NCI-H2196 treated with DMSO at 0.1 percent for 48 hours (cell line): Measurements from ENCODE around the gene C6orf163.
A peak's percentile ranks its signal among the peaks of the same experiment; 100 is the strongest.

Source experiments
- DNase-seq: peaks from one replicate; lab custom pipeline; 2025; ENCODE audit not compliant: unreplicated experiment; lab: John Stamatoyannopoulos, UW

The C6orf163 gene

GRCh38 chr6:87356181-87356580 is 11.6 kb downstream of the C6orf163 start:
- no peak for DNase-seq

- DNase-seq, result no peak
Measured at GRCh38 chr6:87357479-87358196, 13.0 kb downstream of the C6orf163 start.

DNA sequence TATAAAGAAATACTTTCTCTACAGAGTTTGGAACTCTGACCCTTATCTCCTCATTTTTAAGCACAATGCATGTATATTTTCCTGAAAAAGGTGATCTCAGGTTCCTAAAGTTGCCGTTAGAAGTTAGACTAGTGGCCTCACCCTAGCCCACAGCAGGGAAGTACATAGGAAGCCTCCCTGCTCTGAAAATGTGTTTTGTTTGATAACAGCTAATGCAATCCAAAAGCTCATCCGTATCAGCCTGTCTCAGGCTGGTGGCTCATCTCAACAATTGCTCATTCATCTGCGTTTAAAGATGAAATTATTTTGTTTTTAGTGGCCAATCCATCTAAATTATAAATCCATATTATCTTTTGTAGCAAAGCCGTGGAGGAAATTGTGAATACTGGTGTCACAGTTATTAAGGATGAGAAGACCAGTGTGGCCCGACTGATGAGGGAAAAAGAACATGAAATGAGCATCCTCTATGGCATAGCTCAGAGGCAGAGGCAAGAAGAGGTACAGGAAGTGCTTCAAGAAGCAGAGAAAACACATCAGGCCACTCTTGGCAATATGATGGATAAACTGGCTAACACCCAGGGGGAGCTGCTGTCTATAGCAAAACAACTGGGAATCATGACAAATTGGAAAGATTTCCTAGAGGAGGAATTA is 20.1 kb downstream of the C6orf163 start:
- no peak for DNase-seq

DNA sequence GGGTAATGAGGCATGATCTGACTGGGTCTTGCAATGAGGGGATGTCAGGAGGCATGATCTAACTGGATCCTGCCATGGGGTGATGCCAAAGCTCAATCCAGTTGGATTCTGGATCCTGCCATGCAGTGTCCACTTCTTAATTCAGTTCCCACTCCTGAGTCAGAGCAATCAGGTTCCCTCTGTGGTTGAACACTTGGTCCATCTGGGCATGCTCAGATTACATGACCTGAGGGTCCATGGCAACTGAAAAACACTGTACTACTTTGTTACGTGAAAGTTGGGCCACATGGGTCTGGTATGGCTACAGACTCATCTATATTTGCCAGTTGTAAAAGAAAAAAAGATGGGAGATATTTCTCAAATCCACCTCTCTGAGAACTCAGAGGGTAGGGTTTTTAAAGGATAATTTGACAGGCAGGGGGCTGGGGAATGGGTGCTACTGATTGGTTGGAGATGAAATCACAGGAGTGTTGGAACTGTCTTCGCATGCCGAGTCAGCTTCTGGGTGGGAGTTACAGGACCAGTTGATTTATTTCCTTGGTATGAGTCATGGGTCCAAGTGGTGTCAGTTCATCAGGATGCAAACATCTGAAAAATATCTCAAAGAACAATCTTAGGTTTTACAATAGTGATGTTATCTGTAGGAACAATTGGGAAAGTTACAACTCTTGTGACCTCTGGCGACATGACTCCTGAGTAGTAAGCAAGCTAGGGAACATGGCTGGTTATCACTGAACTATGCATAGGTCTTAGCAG is 21.6 kb downstream of the C6orf163 start:
- no peak for DNase-seq

- no peak for DNase-seq
Measured at GRCh38 chr6:87366899-87367298, 22.3 kb downstream of the C6orf163 start.

DNA sequence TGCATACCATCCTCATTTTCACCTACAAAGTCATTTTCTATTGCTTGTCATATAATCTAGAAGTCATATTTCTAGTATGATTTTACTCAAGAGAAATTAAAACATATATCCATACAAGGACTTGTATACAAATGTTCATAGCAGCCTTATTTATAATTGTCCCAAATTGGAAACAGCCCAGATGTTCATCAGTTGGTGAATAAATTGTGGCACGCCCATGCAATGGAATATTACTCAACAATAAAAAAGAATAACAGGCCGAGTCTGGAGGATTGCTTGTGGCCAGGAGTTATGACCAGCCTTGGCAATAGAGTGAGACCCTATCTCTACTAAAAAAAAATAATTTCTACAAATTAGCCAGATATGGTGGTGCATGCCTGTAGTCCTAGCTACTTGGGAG is 28.8 kb downstream of the C6orf163 start:
- DNase-seq, result no peak

- DNase-seq, result no peak
Measured at GRCh38 chr6:87375315-87375714, 30.7 kb downstream of the C6orf163 start.

- no peak for DNase-seq
Measured at GRCh38 chr6:87376643-87377042, 32.0 kb downstream of the C6orf163 start.

DNA sequence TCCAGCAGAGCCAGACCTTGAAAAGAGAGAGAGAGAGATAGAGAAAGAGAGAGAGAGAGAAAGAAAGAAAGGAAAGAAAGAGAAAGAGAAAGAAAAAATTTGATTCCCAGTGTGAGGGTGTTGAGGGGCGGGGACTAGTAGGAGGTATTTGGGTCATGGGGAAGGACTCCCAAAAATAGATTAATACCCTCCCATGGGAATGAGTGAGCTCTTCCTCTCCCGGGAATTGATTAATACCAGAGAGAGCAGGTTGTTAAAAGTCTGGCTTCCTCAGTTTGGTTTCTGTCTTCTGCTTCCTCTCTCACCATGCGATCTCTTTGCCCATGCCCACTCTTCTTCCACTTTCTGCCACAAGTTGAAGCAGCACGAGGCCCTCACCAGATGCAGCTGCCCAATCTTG is 34.3 kb downstream of the C6orf163 start:
- DNase-seq, result no peak

GRCh38 chr6:87382861-87383260 is 38.2 kb downstream of the C6orf163 start:
- DNase-seq, result no peak

DNA sequence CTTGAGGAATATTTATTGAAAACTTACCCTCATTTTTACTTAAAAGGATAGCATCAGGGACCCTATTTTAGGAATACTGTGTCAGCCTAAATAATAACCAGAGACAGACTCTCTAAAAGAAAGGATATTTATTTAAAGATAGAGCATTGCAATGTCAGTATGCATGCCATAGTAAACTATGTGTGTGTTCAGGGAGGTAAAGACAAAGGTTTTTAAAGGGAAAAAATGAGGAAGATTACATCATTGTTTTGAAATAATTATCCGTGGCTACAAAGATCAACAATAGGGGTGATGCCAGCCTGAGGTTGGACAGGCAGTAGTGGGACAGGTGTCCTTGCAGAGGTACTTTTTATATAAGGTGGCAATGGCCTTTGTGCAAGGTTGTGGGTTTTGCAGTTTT is 39.4 kb downstream of the C6orf163 start:
- no peak for DNase-seq

- DNase-seq, result no peak
Measured at GRCh38 chr6:87384449-87384848, 39.8 kb downstream of the C6orf163 start.

GRCh38 chr6:87391334-87391733 is 46.7 kb downstream of the C6orf163 start:
- DNase-seq, result peak; percentile 4

GRCh38 chr6:87393026-87393622 is 48.5 kb downstream of the C6orf163 start:
- peak; percentile 34 for DNase-seq

DNA sequence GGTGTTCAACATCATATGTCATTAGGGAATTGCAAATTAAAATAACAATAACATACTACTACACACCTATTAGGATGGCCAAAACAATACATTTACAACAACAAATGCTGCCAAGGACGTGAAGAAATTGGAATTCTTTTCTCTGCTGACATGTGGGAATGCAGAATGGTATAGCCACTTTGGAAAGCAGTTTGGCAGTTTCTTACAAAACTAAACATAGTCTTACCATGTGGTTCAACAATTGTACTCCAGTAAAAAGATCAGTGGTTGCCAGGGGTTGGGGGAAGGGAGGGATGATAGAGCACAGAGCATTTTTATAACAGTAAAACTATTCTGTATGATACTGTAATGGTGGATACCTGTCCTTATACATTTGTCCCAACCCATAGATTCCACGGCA is 50.8 kb downstream of the C6orf163 start:
- no peak for DNase-seq

GRCh38 chr6:87396595-87397392 is 52.2 kb downstream of the C6orf163 start:
- peak; percentile 21 for DNase-seq

DNA sequence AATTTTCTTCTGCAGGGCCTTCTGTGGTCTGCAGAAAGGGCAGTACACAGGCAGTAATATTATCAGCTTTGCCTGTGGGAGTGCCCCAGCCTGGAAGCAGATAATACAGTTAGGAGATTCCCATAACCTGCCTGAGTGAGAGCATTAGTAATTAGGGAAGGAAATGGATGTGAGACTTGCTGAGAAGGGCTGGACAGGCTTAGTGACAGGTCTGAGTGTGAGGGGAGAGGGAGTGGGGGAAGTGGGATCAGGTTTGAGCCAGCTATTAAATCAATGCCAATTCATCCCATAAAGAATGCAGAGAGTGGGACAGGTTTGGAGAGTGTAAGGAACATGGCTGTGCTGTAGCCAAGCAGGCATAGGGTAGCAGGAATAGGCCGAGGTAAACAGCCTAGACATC is 53.0 kb downstream of the C6orf163 start:
- no peak for DNase-seq

- no peak for DNase-seq
Measured at GRCh38 chr6:87401832-87402231, 57.2 kb downstream of the C6orf163 start.

DNA sequence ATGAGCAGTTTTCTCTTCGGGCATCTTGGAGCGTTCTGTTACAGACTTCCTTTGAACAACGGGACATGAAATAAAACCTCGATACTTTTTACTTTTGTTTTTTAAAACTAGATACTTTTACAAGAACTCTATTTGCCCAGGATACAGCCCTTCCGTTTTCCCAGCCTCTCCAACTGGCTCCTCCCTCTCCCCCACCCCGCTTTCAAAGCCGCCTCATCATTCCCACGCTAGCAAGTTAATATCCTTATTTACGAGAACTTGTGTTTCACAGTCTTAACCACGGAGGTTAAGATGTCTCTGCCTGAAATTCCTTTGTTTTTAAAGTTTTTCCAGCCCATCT is 62.9 kb downstream of the C6orf163 start:
- DNase-seq, result peak; percentile 57

DNA sequence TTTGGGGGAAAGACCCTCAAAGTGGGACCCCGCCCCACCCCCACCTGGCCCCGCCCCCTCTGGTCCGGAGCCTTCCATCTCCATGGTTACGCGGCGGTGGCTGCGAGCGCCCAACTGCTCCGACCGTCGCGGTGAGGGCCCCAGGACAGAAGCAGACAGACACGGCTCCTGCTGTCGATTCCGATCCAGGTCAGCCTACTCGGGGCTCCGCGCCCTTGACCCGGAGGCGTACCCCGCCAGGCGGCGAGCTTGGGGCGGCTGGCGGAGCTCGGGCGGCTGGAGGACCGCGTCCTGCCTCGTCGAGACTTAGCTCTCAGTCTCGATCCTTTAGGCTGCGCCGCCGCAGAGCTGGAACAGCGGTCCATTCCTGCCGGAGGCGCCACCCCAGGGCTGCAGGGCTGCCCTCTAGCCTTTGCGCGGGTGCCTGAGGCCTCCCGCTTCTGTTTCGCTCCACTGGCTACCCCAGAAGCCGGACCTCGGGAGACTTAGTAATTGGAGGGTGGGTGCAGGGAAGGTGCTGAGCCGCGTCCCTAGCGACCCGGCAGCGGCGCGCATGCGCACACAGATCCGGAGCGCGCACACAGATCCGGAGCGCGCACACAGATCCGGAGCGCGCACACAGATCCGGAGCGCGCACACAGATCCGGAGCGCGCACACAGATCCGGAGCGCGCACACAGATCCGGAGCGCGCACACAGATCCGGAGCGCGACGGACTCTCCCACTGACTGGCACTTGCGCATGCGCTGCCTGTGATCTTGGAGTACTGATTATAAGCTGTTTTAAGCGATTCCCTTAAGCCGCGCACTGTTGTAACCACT is 63.5 kb downstream of the C6orf163 start, which contains the start of gene CFAP206:
CFAP206 (plus strand) TSS at position 72 of the 820 bp plus-strand sequence. CDS start 1,868 bp downstream, outside the sequence.
- peak; percentile 74 for DNase-seq
